Stimulated activated CD8-positive, alpha-beta memory T cell treated with anti-CD3 and anti-CD28 coated beads, Interleukin-4, amount 100 ng/mL, for 48 hours (primary cell): Measurements from ENCODE around the gene LMO2.
"Not testable (repeated sequence)": the region's sequence is repeated elsewhere in the genome, so short reads cannot be mapped to it uniquely, and the experiment has no call there.

ENCODE experiments used
- DNase-seq: peaks from one replicate; pipeline ENCODE4 v3.0.0-alpha.2; 2020

The LMO2 gene

GRCh38 chr11:33891714-33892327 lies at the start of gene LMO2:
Gene LMO2 (minus strand): TSS chr11:33892076. CDS start chr11:33869716, 22,360 bp downstream.
- DNase-seq = no peak

- no peak for DNase-seq
Measured at GRCh38 chr11:33940538-33940815, 48.6 kb upstream of the LMO2 start.

GRCh38 chr11:33936725-33937604 lies 45.1 kb upstream of the LMO2 start:
- DNase-seq = no peak

- DNase-seq = no peak
Measured at GRCh38 chr11:33935461-33936456, 43.9 kb upstream of the LMO2 start.

GRCh38 chr11:33935005-33935404 lies 43.1 kb upstream of the LMO2 start:
- no peak for DNase-seq

- no peak for DNase-seq
Measured at GRCh38 chr11:33934450-33934849, 42.6 kb upstream of the LMO2 start.

GRCh38 chr11:33933602-33934001 lies 41.7 kb upstream of the LMO2 start:
- DNase-seq = no peak

GRCh38 chr11:33932721-33933120 lies 40.8 kb upstream of the LMO2 start:
- no peak for DNase-seq

GRCh38 chr11:33931739-33932366 lies 40.0 kb upstream of the LMO2 start:
- DNase-seq = not testable (repeated sequence)

GRCh38 chr11:33931067-33931466 lies 39.2 kb upstream of the LMO2 start:
- DNase-seq = no peak

GRCh38 chr11:33930317-33931021 lies 38.6 kb upstream of the LMO2 start:
- no peak for DNase-seq

- no peak for DNase-seq
Measured at GRCh38 chr11:33928564-33928963, 36.7 kb upstream of the LMO2 start.

- DNase-seq = no peak
Measured at GRCh38 chr11:33926671-33927552, 35.0 kb upstream of the LMO2 start.

- no peak for DNase-seq
Measured at GRCh38 chr11:33924341-33924740, 32.5 kb upstream of the LMO2 start.

- no peak for DNase-seq
Measured at GRCh38 chr11:33923626-33924025, 31.8 kb upstream of the LMO2 start.

- DNase-seq = peak; percentile 35
Measured at GRCh38 chr11:33920838-33921613, 29.1 kb upstream of the LMO2 start.

GRCh38 chr11:33919645-33920044 lies 27.8 kb upstream of the LMO2 start:
- no peak for DNase-seq

- not testable (repeated sequence) for DNase-seq
Measured at GRCh38 chr11:33917402-33917801, 25.5 kb upstream of the LMO2 start.

- DNase-seq = no peak
Measured at GRCh38 chr11:33916736-33917135, 24.9 kb upstream of the LMO2 start.

- DNase-seq = no peak
Measured at GRCh38 chr11:33915526-33915925, 23.6 kb upstream of the LMO2 start.
